Measurements from ENCODE around the gene RAE1. TPM values are rescaled to one million over a fixed set of nuclear protein-coding genes. Genes with fewer than 3 reads are reported as not detected.

RAE1 gene
- total and polyA plus RNA-seq, 12 donors = 6.2 to 19.9 (median 15.5) TPM

DNA sequence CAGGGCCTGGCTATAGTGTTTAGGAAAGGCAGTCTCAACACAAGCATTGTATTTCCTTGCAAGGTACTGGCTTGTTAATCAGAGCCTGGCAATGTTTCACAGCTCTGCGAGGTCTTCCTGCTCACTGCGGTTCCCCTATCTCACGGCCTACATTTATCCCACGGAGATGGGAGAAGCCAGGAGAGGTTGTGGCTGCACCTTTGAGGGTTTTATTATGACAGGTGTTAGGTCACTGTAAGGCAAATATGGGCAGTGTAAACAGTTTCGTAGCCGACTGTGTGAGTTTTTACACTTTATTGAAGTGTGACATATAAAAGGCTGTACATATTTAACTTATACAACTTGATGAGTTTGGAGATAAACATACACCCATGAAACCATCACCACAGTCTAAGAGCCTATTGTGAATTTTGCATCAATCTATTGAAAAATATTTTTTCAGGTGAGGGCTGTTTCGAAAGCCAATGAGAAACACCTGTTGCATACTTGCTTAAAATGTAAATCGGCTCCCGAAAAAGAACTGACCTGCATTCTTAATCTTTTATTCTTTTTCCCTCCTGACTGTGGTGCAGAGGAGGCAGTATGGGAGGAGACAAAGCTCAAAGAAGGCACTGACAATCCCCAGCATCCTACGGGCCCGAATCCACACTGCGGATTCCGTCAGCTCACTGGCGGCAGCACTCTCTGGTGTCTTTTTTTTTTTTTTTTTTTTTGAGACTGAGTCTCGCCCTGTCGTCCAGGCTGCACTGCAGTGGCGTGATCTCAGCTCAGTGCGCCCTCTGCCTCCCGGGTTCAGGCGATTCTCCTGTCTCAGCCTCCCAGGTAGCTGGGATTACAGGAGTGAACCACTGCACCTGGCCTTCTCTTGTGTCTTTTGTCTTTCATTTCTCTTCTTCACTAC, 32.6 kb downstream of the RAE1 start:
- peaks cover 0 to 28% (median 0%) of the 10 kb centered on the region in 9 donors for H3K36me3 ChIP-seq
- peaks cover 0 to 4% (median 0%) of the 10 kb centered on the region in 11 donors for H3K9me3 ChIP-seq
- no peaks in the 10 kb centered on the region for H3K27me3 ChIP-seq
- peaks cover 7 to 20% (median 14%) of the 10 kb centered on the region in 9 donors for H3K4me1 ChIP-seq
- 90 to 91% methylated on average over 20 of the region's 20 CpGs for WGBS, 2 donors
- no peak for DNase-seq
- H3K27ac ChIP-seq = no peak overlapping the region
- H3K4me3 ChIP-seq = no peak overlapping the region
- no peak for ATAC-seq
- TF ChIP-seq, protein P1, sequence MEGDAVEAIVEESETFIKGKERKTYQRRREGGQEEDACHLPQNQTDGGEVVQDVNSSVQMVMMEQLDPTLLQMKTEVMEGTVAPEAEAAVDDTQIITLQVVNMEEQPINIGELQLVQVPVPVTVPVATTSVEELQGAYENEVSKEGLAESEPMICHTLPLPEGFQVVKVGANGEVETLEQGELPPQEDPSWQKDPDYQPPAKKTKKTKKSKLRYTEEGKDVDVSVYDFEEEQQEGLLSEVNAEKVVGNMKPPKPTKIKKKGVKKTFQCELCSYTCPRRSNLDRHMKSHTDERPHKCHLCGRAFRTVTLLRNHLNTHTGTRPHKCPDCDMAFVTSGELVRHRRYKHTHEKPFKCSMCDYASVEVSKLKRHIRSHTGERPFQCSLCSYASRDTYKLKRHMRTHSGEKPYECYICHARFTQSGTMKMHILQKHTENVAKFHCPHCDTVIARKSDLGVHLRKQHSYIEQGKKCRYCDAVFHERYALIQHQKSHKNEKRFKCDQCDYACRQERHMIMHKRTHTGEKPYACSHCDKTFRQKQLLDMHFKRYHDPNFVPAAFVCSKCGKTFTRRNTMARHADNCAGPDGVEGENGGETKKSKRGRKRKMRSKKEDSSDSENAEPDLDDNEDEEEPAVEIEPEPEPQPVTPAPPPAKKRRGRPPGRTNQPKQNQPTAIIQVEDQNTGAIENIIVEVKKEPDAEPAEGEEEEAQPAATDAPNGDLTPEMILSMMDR (IDR thresholded peaks at IDR 0.05) = no peak
- intact Hi-C loops (cut with DNase I) = loop anchor here in 9 of 10 donors (2.0 to 10.0 kb wide), 4 partner anchors 111 to 831 kb away; no protein-coding TSS in a partner anchor

DNA sequence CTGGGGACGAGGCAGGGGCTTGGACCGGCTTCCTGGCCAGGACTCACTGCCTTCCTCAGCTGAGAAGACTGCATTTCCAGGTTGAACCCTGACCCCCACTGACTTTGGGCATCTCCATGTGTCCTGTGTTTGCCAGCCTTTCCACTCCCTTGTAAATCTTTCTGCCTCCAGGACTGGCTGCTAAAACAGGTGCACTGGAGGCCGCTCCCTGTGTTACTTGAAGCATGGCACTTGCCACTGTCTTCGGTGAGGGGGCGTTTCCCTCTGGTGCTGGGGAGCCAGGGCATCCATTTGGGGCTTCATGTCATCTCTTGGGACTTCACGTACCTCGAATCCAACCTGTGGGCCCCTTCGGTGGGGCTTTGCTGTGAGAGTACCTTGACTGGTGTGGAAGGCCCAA, 33.4 kb downstream of the RAE1 start:
- H3K36me3 ChIP-seq = peaks cover 0 to 20% (median 0%) of the 10 kb centered on the region in 9 donors
- H3K4me1 ChIP-seq = peaks cover 9 to 23% (median 16%) of the 10 kb centered on the region in 9 donors
- WGBS, 2 donors = 84 to 89% methylated on average over 8 of the region's 8 CpGs
- no peak for ATAC-seq
- no peak for DNase-seq
- no peak overlapping the region for H3K4me3 ChIP-seq
- peak overlapping the region in 6 of 10 donors; percentile 5 to 62 (median 32) for H3K27ac ChIP-seq
- TF ChIP-seq, protein P1 (IDR thresholded peaks at IDR 0.05) = no peak
- H3K9me3 ChIP-seq = peaks cover 0 to 4% (median 0%) of the 10 kb centered on the region in 11 donors
- intact Hi-C loops (cut with DNase I) = loop anchor here in 8 of 10 donors (5.0 to 10.0 kb wide), 3 partner anchors 113 to 830 kb away; no protein-coding TSS in a partner anchor
- no peaks in the 10 kb centered on the region for H3K27me3 ChIP-seq

DNA sequence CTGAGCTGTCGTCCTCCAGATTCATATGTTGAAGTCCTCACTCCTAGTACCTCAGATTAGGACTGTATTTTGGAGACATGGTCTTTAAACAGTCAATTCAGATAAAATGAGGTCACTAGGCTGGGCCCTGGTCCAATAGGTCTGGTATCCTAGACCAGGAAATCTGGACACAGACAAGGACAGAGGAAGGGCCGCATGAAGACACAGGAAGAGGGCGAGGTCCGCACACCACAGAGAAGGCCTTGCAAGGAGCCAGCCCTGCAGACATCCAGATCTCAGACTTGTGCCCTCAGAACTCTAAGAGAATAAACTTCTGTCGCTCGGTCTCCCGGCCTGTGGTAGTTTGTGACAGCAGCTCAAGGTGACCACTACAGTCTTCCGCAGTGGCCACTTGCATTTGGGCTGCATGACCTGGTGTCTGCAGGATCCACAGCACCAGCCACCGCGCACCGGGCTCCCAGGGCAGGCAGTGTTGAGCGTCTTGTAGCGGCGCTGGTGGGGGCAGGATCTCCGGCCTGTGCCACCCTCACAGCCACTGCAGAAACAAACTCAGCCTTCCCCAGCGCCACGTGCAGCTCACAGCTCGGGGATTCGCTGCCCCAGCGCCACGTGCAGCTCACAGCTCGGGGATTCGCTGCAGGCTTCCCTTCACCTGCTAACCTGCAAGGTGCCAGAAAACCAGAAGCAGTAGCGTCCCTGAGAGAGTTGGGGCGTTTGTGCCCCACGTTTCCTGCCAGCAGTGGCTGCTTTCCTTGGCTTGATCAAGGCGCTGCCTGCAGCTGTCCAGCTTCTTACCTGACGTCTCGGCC, 34.1 kb downstream of the RAE1 start:
- Histone ChIP-seq H3K9me3 (peaks cover 0 to 4% (median 0%) of the 10 kb centered on the region in 11 donors), H3K4me1 (peaks cover 12 to 30% (median 23%) of the 10 kb centered on the region in 9 donors), H3K27ac (peak overlapping the region in 7 of 10 donors; percentile 7 to 63 (median 34)), H3K36me3 (peaks cover 0 to 18% (median 0%) of the 10 kb centered on the region in 9 donors), H3K4me3 (no peak overlapping the region), H3K27me3 (no peaks in the 10 kb centered on the region)
- TF ChIP-seq, protein P1 (IDR thresholded peaks at IDR 0.05) = no peak
- WGBS, 2 donors = 73 to 77% methylated on average over 29 of the region's 29 CpGs
- intact Hi-C loops (cut with DNase I) = loop anchor here in 8 of 10 donors (5.0 to 10.0 kb wide), 3 partner anchors 112 to 830 kb away; no protein-coding TSS in a partner anchor
- DNase-seq = no peak
- peak in 7 of 8 donors; percentile 8 to 41 (median 33) for ATAC-seq

DNA sequence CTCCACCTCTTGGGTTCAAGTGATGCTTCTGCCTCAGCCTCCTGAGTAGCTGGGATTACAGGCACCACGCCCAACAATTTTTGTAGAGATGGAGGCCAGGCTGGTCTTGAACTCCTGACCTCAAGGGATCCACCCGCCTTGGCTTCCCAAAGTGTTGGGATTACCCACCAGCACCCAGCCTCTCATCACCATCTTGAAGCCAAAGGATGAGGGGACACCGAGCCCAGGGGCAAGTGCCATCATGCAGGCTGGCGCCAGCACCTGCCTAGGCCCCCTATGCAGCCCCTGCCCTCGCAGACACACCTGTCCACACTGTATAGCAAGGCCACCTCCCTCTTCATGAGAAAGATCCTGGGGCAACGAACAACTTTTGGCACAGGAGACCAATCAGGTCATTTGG, 34.9 kb downstream of the RAE1 start:
- 97 to 98% methylated on average over 6 of the region's 6 CpGs for WGBS, 2 donors
- Histone ChIP-seq H3K4me3 (no peak overlapping the region), H3K4me1 (peaks cover 12 to 38% (median 31%) of the 10 kb centered on the region in 9 donors), H3K36me3 (peaks cover 0 to 14% (median 0%) of the 10 kb centered on the region in 9 donors), H3K9me3 (peaks cover 0 to 4% (median 0%) of the 10 kb centered on the region in 11 donors), H3K27ac (no peak overlapping the region), H3K27me3 (no peaks in the 10 kb centered on the region)
- intact Hi-C loops (cut with DNase I) = loop anchor here in 6 of 10 donors (10.0 kb wide), 2 partner anchors 209 to 829 kb away; no protein-coding TSS in a partner anchor
- DNase-seq = no peak
- ATAC-seq = no peak
- TF ChIP-seq, protein P1 (IDR thresholded peaks at IDR 0.05) = no peak

Data from heart right ventricle (tissue), 16 donors.